NCI-H2171 treated with DMSO at 0.1 percent for 48 hours (cell line): ENCODE measurements around the gene LRRC75B.
"Not testable (repeated sequence)": the region's sequence is repeated elsewhere in the genome, so short reads cannot be mapped to it uniquely, and the experiment has no call there.

ENCODE experiments used
- DNase-seq: peaks from one replicate; lab custom pipeline; 2025; lab: John Stamatoyannopoulos, UW

Gene LRRC75B

GRCh38 chr22:24602105-24602749, 9.4 kb upstream of the LRRC75B start:
- not testable (repeated sequence) for DNase-seq

- DNase-seq = no peak
Measured at GRCh38 chr22:24601217-24602104, 8.6 kb upstream of the LRRC75B start.

DNA sequence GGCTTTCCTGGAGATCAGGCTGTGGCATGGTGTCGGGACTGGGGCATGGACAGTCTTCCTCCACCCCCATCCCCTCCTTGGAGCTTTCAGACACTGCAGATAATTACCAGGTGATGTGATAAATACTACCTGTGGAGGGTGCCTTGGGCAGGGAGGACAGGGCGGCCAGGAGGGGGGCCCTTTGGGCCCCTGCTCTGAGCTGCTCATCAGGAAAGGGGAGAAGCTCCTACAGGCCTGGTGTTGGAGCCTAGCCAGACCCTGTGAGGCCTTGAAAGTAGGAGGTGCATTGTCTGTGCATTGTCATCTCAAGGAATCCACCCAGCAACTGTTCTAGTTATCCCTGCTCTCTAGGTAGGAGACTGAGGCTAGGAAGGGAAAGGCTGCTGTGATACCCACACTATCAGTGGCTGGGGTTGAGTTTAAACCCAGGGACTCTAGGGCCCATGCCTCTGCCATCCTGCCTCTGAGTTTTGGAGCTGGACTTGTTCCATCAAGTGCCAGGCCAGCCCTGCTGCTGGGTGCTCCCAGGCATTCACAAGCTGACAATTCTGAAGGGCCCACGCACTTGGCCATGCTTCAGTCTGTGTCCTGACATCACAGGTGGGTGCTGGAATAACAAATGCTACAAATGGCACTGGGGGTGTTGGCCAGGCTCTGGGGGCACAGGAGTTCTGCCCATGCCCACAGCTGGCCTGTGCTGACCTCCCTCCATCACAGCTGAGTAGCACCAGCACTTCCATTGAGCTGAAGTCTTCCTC, 7.3 kb upstream of the LRRC75B start:
- not testable (repeated sequence) for DNase-seq

DNA sequence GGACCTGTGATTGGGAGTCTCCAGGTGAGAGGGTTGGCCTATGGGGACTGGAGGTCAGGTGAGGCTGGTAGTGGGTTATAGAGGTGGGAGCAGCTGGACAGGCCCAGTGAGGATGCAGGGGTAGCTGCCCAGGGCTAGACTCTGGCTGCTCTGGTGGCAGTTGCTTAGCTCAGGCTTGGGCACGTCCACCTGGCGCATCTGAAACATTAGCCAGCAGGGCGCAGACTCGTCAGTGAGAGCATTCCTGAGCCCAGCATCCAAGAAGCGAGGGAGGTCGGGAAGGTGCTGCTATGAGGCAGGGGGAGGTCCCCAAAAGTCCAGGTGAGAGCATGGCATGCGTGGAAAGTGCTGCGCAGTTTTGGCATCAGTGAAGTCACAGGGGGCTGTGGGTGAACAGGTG, 6.6 kb upstream of the LRRC75B start:
- DNase-seq = no peak

- not testable (repeated sequence) for DNase-seq
Measured at GRCh38 chr22:24597076-24597475, 4.2 kb upstream of the LRRC75B start.

DNA sequence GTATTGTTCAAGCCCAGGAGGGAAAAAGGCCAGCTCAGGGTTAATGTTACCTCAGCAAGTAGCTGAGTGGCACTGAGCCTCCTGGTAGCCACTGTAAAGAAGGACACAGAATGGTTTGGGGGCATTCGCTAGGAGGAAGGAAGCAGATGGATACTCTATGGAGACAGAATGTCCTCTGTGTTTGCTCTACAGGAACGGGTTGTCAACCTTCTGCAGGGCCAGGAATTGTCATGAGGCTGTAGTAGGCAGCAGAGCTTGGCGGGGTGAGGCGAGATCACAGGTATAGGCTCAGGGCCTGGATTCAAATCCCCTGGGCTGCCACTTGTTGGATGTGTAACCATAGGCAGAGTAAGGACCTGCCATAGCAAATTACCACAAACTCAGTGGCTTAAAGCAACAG, 3.0 kb upstream of the LRRC75B start:
- no peak for DNase-seq

DNA sequence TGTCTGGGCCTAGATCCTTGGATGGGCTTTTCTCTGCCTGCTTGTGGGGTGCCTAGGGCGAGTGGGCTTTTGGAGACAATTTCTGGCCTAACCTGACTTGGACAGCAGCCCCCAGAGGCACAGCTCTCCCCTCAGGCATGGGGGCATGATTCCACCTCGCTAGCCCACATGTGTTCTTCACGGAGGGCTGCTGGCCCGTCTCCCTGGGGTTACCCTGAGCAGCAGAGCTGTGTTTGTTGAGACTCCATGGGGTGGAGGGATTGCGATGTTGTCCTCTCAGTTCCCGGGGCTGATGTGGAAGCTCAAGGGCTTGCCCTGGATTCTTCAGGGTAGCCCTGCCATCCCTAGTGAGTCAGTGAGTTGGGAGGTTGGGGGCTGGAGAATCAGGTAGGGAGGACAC, 2.4 kb upstream of the LRRC75B start:
- no peak for DNase-seq

- DNase-seq = no peak
Measured at GRCh38 chr22:24594569-24595120, 1.8 kb upstream of the LRRC75B start.

DNA sequence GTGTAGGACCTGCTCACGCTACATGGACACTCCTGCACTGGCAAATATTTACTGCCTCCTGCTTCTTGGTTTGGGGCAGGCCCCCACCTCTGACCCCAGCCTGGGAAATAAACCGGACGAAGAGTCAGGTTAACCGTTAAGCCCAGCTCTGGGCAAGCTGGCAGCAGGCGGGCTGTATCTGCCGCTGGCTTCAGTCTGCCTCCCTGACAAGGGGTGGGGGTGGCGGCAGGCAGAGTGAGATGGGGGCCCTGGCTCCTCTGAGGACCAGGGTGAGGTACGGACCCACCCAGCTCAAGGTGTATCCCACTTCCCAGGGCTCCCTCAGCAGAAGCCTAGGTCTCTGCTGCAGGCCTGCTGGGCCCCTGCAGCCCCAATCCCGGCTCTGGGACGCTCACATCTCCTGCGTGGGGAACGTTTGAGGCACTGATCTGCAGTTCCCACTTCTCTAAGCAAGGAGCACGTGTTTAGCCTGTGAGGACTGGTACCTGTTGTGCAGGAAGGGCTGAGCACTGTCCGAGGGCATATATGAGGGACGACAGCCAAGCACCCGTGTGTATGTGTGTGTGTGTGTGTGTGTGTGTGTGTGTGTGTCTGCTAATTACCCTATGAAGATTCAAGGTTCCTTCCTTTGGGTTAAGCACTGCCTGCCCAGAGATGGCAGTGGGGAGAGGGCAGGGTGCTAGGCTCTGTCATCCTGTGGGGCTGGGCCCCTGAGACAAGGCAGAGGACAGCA, 1.1 kb upstream of the LRRC75B start:
- DNase-seq = no peak

DNA sequence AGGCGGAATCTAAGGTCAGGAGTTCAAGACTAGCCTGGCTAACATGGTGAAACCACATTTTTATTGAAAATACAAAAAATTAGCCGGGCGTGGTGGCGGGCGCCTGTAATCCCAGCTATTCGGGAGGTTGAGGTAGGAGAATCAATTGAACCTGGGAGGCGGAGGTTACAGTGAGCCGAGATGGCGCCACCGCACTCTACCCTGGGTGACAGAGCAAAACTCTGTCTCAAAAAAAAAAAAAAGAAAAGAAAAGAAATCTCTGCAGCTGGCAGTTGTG, 624 bp upstream of the LRRC75B start:
- DNase-seq = not testable (repeated sequence)

GRCh38 chr22:24592058-24592850, 619 bp downstream of the LRRC75B start:
- no peak for DNase-seq

DNA sequence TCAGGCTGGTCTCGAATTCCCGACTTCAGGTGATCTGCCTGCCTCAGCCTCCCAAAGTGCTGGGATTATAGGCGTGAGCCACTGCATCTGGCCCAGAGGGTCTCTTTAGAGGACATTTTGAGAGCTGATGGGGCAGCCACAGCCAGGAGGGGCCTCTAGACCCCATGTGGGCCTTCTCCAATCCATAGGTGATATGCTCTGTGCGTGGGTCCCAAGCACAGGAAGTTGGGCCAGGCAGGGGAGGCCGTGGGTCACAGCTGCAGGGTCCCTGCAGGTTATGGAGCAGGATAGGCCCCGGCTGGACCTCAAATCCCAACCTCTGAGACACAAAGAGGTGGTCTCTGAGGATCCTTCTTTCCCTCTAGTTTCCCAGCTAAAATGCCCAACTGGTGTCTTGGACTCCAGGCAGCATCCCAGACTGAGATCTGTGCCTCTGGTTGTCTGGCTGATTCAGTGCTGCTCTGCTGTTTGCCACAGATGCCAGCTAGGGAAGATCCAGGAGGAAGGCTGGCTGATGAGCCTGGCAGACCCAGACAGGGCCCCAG, 1.5 kb downstream of the LRRC75B start:
- DNase-seq = no peak

GRCh38 chr22:24590596-24591173, 2.2 kb downstream of the LRRC75B start:
- DNase-seq = no peak

GRCh38 chr22:24589518-24590030, 3.3 kb downstream of the LRRC75B start:
- no peak for DNase-seq

- no peak for DNase-seq
Measured at GRCh38 chr22:24588757-24589481, 4.0 kb downstream of the LRRC75B start.

DNA sequence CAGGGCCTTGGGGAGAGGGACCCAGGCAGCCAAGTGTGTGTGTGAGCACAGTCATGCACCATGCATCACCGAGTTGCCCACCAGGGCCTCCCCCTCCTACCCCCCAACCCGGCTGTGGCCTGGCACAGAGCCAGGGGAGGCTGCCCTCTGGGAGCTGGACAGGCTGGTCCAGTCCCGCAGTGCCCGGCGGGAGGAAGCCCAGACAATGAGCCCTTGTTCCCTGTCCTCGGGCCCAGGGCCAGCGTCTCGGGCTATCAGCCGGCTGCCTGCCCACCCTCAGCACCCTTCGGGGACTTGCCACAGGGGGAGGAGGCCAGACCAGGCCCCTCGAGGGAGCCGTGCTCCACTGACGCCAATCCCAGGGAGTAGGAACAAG, 4.5 kb downstream of the LRRC75B start:
- DNase-seq = no peak

DNA sequence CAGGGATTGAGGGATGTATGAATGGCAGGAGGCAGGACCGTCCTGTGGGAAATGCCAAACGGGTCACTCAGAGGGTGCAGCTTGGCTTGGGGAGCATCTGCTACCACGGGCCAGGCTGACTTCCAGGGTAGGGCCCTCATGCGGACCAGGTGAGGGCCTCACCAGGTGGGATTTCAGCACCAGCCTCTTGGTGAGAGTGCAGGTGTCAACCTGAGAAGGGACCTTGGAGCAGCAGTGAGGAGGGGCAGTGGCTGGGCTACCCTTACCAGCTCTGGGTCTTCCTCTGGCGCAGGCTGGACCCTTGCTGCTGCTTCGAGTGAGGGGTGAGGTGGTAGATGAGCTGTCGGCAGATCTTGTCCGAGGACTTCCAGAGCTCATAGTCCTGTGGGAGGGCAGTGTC, 4.9 kb downstream of the LRRC75B start:
- no peak for DNase-seq

DNA sequence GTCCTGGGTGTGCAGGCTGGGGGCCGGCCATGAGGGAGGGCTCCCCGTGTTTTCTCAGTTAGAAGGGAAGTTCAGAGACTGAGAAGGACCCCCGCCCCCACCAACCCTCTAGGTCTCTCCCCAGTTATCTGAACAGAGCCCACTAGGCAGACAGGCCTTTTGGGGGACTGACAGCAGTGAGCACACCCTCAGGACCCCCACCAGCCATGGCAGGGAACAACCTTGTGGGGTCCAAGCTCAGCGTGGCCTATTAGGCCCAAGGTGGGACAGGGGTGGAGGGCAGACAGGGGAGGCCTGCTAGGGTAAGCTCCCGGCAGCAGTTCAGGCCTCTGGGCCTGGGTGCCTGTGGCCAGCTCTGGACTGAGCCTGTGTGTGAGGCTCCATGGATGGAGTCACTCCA, 5.6 kb downstream of the LRRC75B start:
- DNase-seq = no peak

DNA sequence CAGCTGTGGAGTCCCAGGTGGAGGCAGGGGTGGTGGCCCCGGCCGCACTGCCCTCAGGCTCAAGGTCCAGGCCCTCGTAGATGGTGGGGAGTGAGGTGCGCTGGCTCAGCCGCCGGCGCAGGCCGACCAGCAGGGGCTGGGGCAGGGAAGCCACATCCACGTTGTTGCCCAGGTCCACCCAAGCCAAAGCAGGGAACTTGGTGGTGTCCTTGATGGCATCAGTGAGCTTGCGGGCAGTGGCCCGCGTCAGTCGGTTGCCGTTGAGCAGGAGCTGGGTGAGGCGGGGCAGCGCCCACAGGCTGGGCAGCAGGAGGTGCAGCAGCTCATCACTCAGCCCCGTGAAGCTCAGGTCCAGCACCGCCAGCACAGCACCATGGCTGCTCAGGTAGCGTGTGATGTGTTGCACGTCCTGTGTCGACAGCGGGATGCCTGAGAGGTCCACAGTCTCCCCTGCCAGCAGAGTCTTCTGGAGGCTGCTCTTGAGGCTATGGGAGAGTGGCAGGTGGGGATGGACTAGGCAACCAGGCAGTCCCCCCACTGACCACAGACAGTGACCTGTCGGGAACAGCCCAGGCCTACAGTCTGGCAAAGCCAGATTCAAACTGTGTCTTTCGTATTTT, 6.8 kb downstream of the LRRC75B start:
- DNase-seq = no peak
